ENCODE measurements around the gene OLFML2A. TPM values are rescaled to one million over a fixed set of nuclear protein-coding genes. Genes with fewer than 3 reads are reported as not detected.
"Not testable (repeated sequence)": the region's sequence is repeated elsewhere in the genome, so short reads cannot be mapped to it uniquely, and the experiment has no call there.

Gene OLFML2A
- total and polyA plus RNA-seq, 12 donors, result 1.7 to 21.4 (median 7.3) TPM

DNA sequence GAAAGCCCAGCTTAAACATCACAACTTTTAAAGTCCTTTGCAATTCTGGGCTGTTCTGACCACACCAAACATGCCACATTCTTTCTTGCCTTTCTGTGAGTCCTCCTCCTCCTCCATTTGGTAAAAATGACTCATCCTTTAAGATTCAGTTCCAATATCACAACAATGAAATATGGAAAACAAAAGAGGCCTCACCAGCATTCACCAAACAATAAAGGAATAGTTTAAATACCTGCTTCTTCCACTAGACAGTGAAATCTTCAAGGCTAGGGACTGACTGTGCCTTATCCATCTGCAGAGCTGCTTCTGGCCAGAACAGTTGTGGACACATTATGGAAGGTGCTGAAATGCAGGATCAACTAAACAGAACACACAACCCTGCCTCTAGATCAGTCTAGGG, 41.8 kb upstream of the OLFML2A start:
- no peak for DNase-seq
- Histone ChIP-seq H3K27me3 (no peaks in the 10 kb centered on the region), H3K4me3 (no peak overlapping the region), H3K27ac (no peak overlapping the region), H3K9me3 (replicated peaks in 1 of 3) (no peaks in the 10 kb centered on the region), H3K36me3 (replicated peaks in 1 of 2) (no peaks in the 10 kb centered on the region), H3K4me1 (replicated peaks in 1 of 2) (no peaks in the 10 kb centered on the region)
- TF ChIP-seq POLR2A (IDR thresholded peaks at IDR 0.05), result no peak
- TF ChIP-seq, protein P1, sequence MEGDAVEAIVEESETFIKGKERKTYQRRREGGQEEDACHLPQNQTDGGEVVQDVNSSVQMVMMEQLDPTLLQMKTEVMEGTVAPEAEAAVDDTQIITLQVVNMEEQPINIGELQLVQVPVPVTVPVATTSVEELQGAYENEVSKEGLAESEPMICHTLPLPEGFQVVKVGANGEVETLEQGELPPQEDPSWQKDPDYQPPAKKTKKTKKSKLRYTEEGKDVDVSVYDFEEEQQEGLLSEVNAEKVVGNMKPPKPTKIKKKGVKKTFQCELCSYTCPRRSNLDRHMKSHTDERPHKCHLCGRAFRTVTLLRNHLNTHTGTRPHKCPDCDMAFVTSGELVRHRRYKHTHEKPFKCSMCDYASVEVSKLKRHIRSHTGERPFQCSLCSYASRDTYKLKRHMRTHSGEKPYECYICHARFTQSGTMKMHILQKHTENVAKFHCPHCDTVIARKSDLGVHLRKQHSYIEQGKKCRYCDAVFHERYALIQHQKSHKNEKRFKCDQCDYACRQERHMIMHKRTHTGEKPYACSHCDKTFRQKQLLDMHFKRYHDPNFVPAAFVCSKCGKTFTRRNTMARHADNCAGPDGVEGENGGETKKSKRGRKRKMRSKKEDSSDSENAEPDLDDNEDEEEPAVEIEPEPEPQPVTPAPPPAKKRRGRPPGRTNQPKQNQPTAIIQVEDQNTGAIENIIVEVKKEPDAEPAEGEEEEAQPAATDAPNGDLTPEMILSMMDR (IDR thresholded peaks at IDR 0.05), result no peak
- intact Hi-C loops (cut with DNase I), result no loop called here

DNA sequence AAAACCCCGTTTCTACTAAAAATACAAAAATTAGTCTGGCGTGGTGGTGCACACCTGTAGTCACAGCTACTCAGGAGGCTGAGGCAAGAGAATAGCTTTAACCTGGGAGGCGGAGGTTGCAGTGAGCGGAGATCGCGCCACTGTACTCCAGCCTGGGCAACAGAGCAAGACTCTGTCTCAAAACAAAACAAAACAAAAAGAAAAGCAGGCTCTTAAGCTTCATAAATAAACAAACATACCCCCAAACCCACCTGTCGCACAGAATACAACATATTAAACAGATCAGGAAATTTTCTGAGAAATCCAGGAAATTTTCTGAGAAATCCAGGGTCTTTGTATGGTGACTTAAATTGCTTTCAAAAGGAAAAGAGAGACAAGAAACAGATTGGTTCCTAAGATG, 38.9 kb upstream of the OLFML2A start:
- intact Hi-C loops (cut with DNase I), result not testable (repeated sequence)

DNA sequence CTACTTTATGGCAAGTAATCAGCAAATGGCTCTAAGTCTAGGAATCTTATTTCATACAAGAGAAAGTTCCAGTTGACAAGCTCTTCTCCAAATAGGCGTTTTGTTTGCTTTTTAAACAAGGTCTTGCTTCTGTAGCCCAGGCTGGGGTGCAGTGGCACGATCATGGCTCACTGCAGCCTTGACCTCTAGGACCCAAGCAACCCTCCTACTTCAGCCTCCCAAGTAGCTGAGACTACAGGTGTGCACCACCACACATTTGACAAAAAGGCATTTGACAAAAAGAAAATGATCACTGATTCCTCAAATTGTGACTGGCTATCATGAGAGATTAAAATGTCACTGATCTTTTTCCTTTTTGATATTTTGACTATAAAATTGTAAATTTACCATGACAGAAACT, 37.6 kb upstream of the OLFML2A start:
- H3K9me3 ChIP-seq (replicated peaks in 1 of 3), result no peaks in the 10 kb centered on the region
- peaks cover 0 to 5% of the 10 kb centered on the region in 2 donors for H3K4me1 ChIP-seq (replicated peaks in 1 of 2)
- intact Hi-C loops (cut with DNase I), result no loop called here
- WGBS, 4 donors, result 75 to 86% (median 77%) methylated on average over 2 of the region's 2 CpGs
- H3K4me3 ChIP-seq, result no peak overlapping the region
- TF ChIP-seq POLR2A (IDR thresholded peaks at IDR 0.05), result no peak
- TF ChIP-seq, protein P1 (IDR thresholded peaks at IDR 0.05), result no peak
- H3K27ac ChIP-seq, result no peak overlapping the region
- DNase-seq, result no peak
- H3K36me3 ChIP-seq (replicated peaks in 1 of 2), result no peaks in the 10 kb centered on the region
- no peaks in the 10 kb centered on the region for H3K27me3 ChIP-seq

More for the DNA sequence above, 38.9 kb upstream of the OLFML2A start:
- H3K4me1 ChIP-seq (replicated peaks in 1 of 2); DNase-seq; H3K27me3 ChIP-seq; H3K27ac ChIP-seq; H3K9me3 ChIP-seq (replicated peaks in 1 of 3); H3K36me3 ChIP-seq (replicated peaks in 1 of 2); H3K4me3 ChIP-seq: not testable (repeated sequence)
- WGBS, 4 donors, result 88 to 99% (median 96%) methylated on average over 7 of the region's 7 CpGs

DNA sequence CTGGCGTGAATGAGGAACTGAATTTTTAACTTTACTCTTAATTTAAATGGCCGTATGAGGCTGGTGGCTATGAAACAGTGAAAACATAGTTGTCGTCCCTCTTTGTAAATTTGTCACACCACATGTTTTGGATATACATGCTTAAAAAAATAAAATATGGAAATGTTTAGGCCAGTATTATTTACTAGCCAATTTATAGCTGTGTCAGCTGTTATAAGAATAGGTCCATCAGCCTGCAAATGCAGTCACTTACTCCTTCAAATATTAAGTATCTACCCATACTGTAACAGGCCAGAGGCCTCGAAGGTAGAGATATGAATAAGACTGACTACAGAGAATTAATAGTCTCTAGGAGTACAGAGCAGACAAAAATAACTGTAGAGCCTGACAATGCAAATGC, 35.8 kb upstream of the OLFML2A start:
- H3K9me3 ChIP-seq (replicated peaks in 1 of 3), result no peaks in the 10 kb centered on the region
- H3K4me3 ChIP-seq, result no peak overlapping the region
- H3K4me1 ChIP-seq (replicated peaks in 1 of 2), result peaks cover 0 to 5% of the 10 kb centered on the region in 2 donors
- no peak for DNase-seq
- no peak for TF ChIP-seq POLR2A (IDR thresholded peaks at IDR 0.05)
- TF ChIP-seq, protein P1 (IDR thresholded peaks at IDR 0.05), result no peak
- intact Hi-C loops (cut with DNase I), result no loop called here
- H3K27ac ChIP-seq, result no peak overlapping the region
- H3K27me3 ChIP-seq, result no peaks in the 10 kb centered on the region
- H3K36me3 ChIP-seq (replicated peaks in 1 of 2), result no peaks in the 10 kb centered on the region
- 92 to 97% (median 94%) methylated on average over 4 of the region's 4 CpGs for WGBS, 4 donors

DNA sequence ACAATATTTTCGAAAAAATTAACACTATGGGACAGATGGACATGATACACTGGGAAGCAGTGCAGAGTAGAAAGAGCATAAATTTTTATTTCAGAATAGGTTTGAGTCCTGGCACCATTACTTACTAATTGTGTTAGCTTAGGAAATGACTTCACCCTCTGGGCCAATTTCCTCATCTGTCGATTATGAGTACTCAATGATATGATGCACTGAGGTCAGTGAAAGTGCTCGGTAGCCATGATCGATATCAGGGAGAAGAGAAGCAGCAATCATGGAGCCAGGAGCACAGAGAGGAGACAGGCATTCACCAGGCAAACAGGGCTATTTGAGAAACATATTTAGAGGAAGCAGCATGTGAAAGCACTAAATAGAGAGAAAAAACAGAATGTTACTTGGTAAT, 35.3 kb upstream of the OLFML2A start:
- peaks cover 0 to 5% of the 10 kb centered on the region in 2 donors for H3K4me1 ChIP-seq (replicated peaks in 1 of 2)
- H3K27ac ChIP-seq, result no peak overlapping the region
- DNase-seq, result no peak
- TF ChIP-seq, protein P1 (IDR thresholded peaks at IDR 0.05), result no peak
- no peak for TF ChIP-seq POLR2A (IDR thresholded peaks at IDR 0.05)
- 73 to 84% (median 77%) methylated on average over 4 of the region's 4 CpGs for WGBS, 4 donors
- intact Hi-C loops (cut with DNase I), result no loop called here
- no peaks in the 10 kb centered on the region for H3K9me3 ChIP-seq (replicated peaks in 1 of 3)
- no peaks in the 10 kb centered on the region for H3K27me3 ChIP-seq
- no peak overlapping the region for H3K4me3 ChIP-seq
- H3K36me3 ChIP-seq (replicated peaks in 1 of 2), result no peaks in the 10 kb centered on the region
